NB4 (cell line): ENCODE measurements around the gene KLK14.

Experiments
- MYC ChIP-seq: IDR thresholded peaks from 2 replicates; pipeline ENCODE4 v1.6.1; 2011; ENCODE audit warnings: low read depth, low read length
- POLR2A ChIP-seq: IDR thresholded peaks from 2 replicates; pipeline ENCODE4 v1.6.1; 2011; ENCODE audit warnings: mild to moderate bottlenecking; ENCODE audit not compliant: insufficient read length; ENCODE audit errors: extremely low read depth
- TF ChIP-seq, protein P1 (sequence below): IDR thresholded peaks from one replicate; pipeline ENCODE4 v1.5.1; 2012; ENCODE audit warnings: low read depth, low read length
- TF ChIP-seq, protein P2 (sequence below): IDR thresholded peaks from 2 replicates; pipeline ENCODE4 v1.6.1; 2011; ENCODE audit warnings: low read depth, low read length

DNA sequence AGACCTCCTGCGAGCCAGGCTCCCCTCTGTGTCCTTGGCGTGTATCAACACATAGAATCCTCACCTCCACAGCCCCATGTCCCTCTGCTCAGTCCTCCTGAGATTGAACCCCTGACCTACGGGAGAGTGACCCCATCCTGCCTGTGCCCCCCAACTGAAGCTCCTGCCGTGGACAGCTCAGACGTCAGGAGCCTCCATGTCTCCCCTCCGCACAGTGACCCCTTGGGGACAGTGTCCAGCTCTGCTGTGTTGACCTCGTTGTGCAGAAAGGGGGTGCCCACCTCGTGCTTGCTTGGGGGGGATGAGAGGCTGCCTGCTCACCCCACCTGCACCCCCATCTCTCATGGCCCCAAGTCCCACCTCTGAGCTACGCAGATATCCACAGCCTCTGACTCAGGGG lies 41.5 kb upstream of the KLK14 start:
- TF ChIP-seq, protein P1, sequence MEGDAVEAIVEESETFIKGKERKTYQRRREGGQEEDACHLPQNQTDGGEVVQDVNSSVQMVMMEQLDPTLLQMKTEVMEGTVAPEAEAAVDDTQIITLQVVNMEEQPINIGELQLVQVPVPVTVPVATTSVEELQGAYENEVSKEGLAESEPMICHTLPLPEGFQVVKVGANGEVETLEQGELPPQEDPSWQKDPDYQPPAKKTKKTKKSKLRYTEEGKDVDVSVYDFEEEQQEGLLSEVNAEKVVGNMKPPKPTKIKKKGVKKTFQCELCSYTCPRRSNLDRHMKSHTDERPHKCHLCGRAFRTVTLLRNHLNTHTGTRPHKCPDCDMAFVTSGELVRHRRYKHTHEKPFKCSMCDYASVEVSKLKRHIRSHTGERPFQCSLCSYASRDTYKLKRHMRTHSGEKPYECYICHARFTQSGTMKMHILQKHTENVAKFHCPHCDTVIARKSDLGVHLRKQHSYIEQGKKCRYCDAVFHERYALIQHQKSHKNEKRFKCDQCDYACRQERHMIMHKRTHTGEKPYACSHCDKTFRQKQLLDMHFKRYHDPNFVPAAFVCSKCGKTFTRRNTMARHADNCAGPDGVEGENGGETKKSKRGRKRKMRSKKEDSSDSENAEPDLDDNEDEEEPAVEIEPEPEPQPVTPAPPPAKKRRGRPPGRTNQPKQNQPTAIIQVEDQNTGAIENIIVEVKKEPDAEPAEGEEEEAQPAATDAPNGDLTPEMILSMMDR = no peak
- TF ChIP-seq, protein P2, sequence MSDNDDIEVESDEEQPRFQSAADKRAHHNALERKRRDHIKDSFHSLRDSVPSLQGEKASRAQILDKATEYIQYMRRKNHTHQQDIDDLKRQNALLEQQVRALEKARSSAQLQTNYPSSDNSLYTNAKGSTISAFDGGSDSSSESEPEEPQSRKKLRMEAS = no peak
- TF ChIP-seq POLR2A (no peak), MYC (no peak)
